22Rv1 (cell line): ENCODE measurements around the gene GAL.
A peak's percentile ranks its signal among the peaks of the same experiment; 100 is the strongest.
"Not testable (repeated sequence)": the region's sequence is repeated elsewhere in the genome, so short reads cannot be mapped to it uniquely, and the experiment has no call there.

Source experiments
- H3K27ac ChIP-seq: fragments of 450-650 bp; 2 replicates; pipeline ENCODE4 v1.5.1; 2017
- CTCF ChIP-seq: fragments of 450-650 bp; IDR thresholded peaks from 2 replicates; pipeline ENCODE4 v1.5.1; 2017; ENCODE audit warnings: mild to moderate bottlenecking
- ZFX ChIP-seq: fragments of 450-650 bp; IDR thresholded peaks from 2 replicates; pipeline ENCODE4 v1.6.1; 2017; ENCODE audit warnings: antibody characterized with exemption, borderline replicate concordance

Gene GAL

DNA sequence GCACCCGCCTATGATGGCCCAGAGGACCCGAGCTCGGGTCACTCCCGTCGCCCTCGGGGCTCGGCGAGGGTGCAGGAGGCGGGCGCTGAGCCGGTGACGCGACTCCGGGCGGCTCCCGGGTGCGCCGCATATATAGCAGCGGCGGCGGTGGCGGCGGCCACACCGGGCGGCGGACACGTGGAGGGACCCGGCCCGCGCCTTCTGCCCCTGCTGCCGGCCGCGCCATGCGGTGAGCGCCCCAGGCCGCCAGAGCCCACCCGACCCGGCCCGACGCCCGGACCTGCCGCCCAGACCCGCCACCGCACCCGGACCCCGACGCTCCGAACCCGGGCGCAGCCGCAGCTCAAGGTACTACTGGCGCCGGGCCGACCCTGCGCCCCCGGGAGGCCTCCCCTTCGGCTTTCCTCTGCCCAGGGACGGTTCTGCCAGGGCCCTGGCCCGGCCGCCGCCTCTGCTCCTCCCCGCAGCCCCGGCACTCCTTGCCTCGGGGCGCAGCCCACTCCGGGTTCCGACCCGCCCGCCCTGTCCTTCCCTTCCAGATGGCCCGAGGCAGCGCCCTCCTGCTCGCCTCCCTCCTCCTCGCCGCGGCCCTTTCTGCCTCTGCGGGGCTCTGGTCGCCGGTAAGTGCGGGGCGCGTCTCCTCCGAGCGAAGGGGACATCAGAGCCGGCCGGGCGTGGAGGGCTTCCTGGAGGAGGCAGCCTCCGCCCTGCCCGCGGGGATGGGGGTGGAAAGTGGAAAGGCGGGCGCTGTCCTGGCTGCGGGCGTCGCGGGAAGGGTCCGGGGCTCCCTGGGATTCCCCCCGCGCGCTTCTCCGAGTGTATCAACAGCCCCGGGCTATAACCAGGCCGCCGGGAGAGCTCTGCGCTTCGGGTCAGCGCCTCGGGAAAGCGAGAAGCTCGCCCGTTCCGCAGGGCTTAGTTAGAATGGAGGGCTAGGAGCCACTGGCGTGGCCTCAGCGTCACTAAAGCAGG, at the start of gene GAL:
Gene GAL, plus strand, starts transcription at position 160 of the 972 bp plus-strand sequence. Its CDS starts 380 bp downstream, at position 540.
- TF ChIP-seq ZFX (no peak), CTCF (no peak)

DNA sequence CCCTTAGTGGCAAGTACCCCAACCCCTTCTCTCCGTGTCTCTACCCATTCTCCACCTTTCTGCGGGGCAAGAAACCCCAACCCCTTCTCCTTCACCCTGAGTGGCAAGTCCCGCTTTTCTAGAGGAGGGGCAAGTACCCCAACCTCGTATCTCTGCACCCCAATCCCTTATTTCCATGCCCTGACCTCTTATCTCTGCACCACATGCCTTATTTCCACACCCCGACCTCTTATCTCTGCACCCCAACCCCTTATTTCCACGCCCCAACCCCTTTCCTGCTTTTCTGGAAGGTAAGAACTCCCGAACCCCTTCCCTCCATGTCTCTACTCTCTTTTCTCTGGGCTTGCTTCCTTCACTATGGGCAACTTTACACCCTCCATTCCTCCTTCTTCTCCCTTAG, 49.7 kb upstream of the GAL start:
- H3K27ac ChIP-seq: not testable (repeated sequence)

More for the DNA sequence above, at the start of gene GAL:
- no peak within 1 kb of the TSS for H3K27ac ChIP-seq

DNA sequence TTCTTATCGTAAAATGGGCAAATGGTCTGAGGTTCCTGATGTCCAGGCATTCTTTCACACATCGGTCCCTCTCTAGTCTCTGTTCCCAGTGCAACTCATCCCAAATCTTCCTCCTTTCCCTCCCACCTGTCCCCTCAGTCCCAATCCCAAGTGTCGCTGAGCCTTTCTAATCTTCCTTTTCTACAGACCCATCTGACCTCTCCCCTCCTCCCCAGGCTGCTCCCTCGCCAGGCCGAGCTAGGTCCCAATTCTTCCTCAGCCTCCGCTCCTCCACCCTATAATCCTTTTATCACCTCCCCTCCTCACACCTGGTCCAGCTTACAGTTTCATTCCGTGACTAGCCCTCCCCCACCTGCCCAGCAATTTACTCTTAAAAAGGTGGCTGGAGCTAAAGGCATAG, 49.2 kb upstream of the GAL start:
- H3K27ac ChIP-seq: not testable (repeated sequence)

DNA sequence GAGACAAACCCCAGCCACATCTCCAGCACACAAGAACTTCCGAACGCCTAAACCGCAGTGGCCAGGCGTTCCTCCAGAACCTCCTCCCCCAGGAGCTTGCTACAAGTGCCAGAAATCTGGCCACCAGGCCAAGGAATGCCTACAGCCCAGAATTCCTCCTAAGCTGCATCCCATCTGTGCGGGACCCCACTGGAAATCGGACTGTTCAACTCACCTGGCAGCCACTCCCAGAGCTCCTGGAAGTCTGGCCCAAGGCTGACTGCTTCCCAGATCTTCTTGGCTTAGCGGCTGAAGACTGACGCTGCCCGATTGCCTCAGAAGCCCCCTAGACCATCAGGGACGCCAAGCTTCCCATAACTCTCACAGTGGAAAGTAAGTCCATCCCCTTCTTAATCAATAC, 48.5 kb upstream of the GAL start:
- H3K27ac ChIP-seq: not testable (repeated sequence)

DNA sequence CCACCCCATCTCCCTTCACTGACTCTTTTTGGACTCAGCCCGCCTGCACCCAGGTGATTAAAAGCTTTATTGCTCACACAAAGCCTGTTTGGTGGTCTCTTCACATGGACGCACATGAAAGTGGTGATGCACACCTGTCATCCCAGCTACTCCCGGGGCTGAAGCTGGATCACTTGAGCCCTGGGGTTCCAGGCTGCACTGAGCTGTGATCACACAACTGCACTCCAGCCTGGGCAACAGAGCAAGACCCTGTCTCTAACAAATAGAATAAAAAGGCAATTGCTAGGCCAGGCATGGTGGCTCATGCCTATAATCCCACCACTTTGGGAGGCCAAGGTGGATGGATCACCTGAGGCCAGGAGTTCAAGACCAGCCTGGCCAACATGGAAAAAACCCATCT, 45.0 kb upstream of the GAL start:
- H3K27ac ChIP-seq: not testable (repeated sequence)

DNA sequence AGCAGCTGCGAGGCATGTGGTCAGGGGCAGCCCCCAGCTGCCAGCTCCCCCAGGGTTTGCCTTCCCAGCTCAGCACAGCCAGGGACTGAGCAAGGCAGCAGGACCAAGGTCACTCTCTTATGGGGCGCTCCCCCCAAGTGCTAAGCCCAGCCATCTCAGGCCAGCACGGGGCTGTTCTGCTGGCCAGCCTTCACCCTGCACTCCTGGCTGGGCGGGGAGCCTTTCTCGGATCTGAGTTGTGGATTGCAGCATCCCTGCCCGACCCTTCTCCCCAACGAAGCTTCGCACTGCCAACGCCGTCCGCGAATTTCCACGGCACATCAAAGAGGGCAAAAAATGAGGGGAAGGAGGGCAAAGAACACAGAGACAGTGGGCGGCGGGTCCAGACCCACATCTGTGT, 42.5 kb upstream of the GAL start:
- no peak overlapping the region for H3K27ac ChIP-seq

GRCh38 chr11:68643585-68643984, 40.8 kb upstream of the GAL start:
- TF ChIP-seq CTCF (peak; percentile 50), ZFX (no peak)
- no peak overlapping the region for H3K27ac ChIP-seq

More for the DNA sequence above, 42.5 kb upstream of the GAL start:
- TF ChIP-seq ZFX (no peak), CTCF (no peak)

GRCh38 chr11:68646832-68647231, 37.5 kb upstream of the GAL start:
- no peak for TF ChIP-seq ZFX
- TF ChIP-seq CTCF: no peak
- no peak overlapping the region for H3K27ac ChIP-seq

DNA sequence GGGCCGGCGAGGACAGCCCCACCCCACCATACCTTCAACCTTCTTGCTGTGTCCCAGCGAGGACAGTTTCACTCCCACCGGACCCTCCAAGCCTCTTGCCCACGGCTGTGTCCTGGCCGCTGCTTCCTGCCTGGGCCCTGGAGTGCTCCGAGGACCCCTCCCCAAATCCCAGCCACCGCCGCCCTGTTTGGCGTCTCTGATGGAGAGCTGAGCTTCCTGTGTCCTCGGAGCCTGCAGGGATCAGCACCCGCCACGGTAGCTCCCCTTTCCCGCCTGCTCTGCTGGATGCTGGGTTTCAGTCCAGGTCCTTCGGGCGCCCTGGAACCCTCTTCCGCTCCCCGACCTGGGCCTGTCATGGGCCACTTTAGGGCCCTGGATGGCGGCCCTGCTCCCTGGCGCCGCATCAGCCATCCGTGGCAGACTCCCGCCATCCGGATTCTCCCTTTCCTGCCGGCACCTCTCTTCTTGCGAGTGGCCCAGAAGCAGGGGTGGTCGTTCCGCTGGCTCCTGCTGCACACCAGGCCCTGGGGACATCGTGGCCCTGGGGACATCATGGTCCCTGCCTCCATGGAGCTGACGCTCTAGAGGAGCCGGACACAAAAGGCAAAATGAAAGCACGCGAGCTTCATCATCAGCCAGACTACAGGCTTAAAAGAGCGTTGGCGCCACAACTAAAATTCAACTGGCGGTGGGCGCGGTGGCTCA, 34.3 kb upstream of the GAL start:
- no peak overlapping the region for H3K27ac ChIP-seq
- no peak for TF ChIP-seq CTCF
- TF ChIP-seq ZFX: no peak
